ENCODE measurements around the gene SNX8.

DNA sequence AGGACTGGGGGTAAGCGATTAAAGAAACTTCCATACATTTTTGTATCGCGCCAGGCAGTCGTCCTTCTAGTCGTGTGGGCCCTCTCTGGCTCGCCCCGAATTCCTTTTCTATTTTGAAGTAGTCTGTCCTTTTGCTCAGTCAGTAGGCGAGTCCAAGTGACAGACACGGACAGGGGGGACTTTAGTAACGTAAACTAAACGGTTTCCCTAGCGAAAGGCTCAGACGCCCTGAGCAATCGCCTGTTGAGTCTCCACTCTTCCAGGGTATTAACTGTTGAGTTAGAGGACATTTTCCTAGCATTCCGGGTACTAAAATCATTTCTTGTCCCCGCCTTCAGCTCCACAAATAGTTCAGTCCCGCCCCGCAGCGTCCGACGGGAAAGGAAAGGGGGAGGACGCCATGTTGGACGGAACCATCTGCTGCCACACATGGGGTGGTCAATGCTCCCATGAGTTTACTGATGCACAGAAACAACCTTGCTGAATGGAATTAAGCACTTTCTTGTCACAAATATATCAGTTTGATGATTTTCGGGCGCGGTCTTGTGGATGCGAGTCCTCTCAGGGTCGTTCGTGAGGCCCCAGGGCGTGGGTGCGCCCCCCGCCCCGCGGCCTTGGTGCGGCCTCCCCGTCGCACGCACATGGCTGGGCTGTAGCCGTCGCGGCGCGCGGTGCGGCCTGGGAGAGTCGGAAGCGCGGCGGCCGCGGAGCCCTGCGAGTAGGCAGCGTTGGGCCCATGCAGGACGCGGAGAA lies 40.1 kb upstream of the SNX8 start, which contains the start of gene EIF3B:
- TF ChIP-seq, protein P1, sequence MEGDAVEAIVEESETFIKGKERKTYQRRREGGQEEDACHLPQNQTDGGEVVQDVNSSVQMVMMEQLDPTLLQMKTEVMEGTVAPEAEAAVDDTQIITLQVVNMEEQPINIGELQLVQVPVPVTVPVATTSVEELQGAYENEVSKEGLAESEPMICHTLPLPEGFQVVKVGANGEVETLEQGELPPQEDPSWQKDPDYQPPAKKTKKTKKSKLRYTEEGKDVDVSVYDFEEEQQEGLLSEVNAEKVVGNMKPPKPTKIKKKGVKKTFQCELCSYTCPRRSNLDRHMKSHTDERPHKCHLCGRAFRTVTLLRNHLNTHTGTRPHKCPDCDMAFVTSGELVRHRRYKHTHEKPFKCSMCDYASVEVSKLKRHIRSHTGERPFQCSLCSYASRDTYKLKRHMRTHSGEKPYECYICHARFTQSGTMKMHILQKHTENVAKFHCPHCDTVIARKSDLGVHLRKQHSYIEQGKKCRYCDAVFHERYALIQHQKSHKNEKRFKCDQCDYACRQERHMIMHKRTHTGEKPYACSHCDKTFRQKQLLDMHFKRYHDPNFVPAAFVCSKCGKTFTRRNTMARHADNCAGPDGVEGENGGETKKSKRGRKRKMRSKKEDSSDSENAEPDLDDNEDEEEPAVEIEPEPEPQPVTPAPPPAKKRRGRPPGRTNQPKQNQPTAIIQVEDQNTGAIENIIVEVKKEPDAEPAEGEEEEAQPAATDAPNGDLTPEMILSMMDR (IDR thresholded peaks at IDR 0.05; ENCODE audit: borderline replicate concordance, extremely low read depth, low read length, poor library complexity, severe bottlenecking) = no peak
- TF ChIP-seq EZH2 (IDR thresholded peaks at IDR 0.05; ENCODE audit: borderline replicate concordance, low read depth, low read length, severe bottlenecking) = no peak
